ENCODE data around the gene DAB1. TPM values are rescaled to one million over a fixed set of nuclear protein-coding genes. Genes with fewer than 3 reads are reported as not detected.

DAB1 gene
- total and polyA plus RNA-seq, 12 donors: 0.04 to 2.1 (median 0.59) TPM; not detected in 2

DNA sequence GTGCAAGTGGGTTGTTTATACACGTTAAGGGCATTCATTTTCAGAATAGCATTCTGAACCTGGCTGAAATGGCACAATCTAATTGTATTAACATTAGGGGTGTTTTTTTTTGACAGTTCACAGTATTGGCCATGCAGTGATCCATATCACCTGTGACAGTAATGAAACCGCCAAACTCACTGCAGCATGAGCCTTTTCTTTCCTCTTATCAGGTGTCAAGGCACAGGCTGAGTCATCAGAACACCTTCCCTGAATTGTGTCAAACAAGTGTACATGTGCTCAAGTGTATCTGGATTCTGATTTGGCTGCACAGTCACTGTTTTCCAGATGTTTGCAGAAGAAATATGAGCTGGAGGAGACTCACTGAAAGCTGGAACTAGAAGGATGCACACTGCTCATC, 410.3 kb downstream of the DAB1 start:
- intact Hi-C loops (cut with DNase I): no loop called here
- no peak for TF ChIP-seq POLR2A (IDR thresholded peaks at IDR 0.05)
- TF ChIP-seq, protein P1, sequence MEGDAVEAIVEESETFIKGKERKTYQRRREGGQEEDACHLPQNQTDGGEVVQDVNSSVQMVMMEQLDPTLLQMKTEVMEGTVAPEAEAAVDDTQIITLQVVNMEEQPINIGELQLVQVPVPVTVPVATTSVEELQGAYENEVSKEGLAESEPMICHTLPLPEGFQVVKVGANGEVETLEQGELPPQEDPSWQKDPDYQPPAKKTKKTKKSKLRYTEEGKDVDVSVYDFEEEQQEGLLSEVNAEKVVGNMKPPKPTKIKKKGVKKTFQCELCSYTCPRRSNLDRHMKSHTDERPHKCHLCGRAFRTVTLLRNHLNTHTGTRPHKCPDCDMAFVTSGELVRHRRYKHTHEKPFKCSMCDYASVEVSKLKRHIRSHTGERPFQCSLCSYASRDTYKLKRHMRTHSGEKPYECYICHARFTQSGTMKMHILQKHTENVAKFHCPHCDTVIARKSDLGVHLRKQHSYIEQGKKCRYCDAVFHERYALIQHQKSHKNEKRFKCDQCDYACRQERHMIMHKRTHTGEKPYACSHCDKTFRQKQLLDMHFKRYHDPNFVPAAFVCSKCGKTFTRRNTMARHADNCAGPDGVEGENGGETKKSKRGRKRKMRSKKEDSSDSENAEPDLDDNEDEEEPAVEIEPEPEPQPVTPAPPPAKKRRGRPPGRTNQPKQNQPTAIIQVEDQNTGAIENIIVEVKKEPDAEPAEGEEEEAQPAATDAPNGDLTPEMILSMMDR (IDR thresholded peaks at IDR 0.05): no peak
- Histone ChIP-seq H3K27me3 (no peaks in the 10 kb centered on the region), H3K4me3 (no peak overlapping the region), H3K9me3 (replicated peaks in 1 of 3) (no peaks in the 10 kb centered on the region), H3K27ac (no peak overlapping the region), H3K4me1 (replicated peaks in 1 of 2) (no peaks in the 10 kb centered on the region), H3K36me3 (replicated peaks in 1 of 2) (no peaks in the 10 kb centered on the region)
- WGBS, 4 donors: 66 to 79% (median 67%) methylated on average over 2 of the region's 2 CpGs
- DNase-seq: no peak

DNA sequence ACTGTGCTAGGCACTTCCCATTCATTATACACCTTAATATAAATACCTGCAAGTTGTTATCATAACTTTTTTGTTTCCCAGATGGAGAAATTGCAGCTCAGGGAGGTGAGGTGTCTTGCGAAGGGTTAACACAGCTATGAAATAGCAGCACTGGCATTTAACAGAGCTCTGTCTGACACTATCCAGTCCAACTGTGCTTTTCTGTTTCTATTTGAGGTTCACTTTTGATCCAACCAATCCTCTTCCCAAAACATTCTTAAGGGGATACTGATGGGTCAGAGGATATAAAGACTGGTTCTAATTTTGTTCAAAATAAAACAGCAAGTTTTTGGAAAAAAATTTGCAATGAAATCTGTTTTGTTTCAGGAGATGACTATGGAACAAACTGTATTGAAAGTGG, 411.5 kb downstream of the DAB1 start:
- H3K27ac ChIP-seq: no peak overlapping the region
- no peaks in the 10 kb centered on the region for H3K4me1 ChIP-seq (replicated peaks in 1 of 2)
- intact Hi-C loops (cut with DNase I): no loop called here
- TF ChIP-seq, protein P1 (IDR thresholded peaks at IDR 0.05): no peak
- TF ChIP-seq POLR2A (IDR thresholded peaks at IDR 0.05): no peak
- H3K4me3 ChIP-seq: no peak overlapping the region
- H3K27me3 ChIP-seq: no peaks in the 10 kb centered on the region
- no peaks in the 10 kb centered on the region for H3K9me3 ChIP-seq (replicated peaks in 1 of 3)
- no peak for DNase-seq
- 67 to 91% (median 86%) methylated on average over 1 of the region's 1 CpG for WGBS, 4 donors
- H3K36me3 ChIP-seq (replicated peaks in 1 of 2): no peaks in the 10 kb centered on the region

DNA sequence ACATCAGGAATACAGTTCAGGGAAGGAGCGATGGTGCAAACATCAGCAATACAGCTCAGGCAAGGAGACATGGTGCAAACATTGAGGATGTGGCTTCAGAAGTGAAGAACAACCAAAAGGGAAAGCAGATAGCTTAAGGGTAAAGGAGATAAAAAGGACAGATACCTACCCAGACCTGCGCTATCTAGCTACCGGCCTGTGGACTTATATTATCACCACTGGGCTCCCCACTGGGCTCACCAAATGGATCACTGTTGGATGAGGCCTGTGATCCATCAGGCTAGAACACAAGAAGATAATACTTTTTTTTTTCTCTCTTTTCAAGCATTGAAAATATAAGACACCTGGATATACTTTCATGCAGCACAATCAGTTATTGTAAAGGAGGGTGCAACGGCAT, 413.3 kb downstream of the DAB1 start:
- no peak for TF ChIP-seq POLR2A (IDR thresholded peaks at IDR 0.05)
- TF ChIP-seq, protein P1 (IDR thresholded peaks at IDR 0.05): no peak
- no peak for DNase-seq
- Histone ChIP-seq H3K27me3 (no peaks in the 10 kb centered on the region), H3K4me3 (no peak overlapping the region), H3K36me3 (replicated peaks in 1 of 2) (no peaks in the 10 kb centered on the region), H3K4me1 (replicated peaks in 1 of 2) (no peaks in the 10 kb centered on the region), H3K9me3 (replicated peaks in 1 of 3) (no peaks in the 10 kb centered on the region), H3K27ac (no peak overlapping the region)
- intact Hi-C loops (cut with DNase I): no loop called here
- 86 to 90% (median 89%) methylated on average over 4 of the region's 4 CpGs for WGBS, 4 donors

DNA sequence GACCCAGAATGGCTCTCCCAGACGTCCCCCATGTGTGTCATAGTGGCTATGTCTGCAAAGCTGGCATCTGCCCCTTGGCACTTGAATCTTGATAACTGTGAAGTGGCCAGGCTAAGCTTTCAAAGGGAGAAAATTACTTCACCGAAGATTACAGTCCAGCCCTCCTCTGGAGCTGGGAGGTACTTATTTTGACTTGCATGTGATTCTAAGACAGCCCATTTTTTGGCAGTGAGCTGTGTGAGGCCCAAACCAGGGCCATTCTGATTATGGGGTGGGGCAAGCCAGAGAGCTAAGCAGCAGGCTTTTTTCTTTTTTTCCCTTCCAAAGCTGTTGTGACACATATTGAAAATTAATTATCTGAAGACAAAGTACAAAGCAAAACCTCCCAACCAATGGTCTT, 415.9 kb downstream of the DAB1 start:
- no peak overlapping the region for H3K27ac ChIP-seq
- H3K9me3 ChIP-seq (replicated peaks in 1 of 3): no peaks in the 10 kb centered on the region
- no peaks in the 10 kb centered on the region for H3K27me3 ChIP-seq
- intact Hi-C loops (cut with DNase I): no loop called here
- no peak overlapping the region for H3K4me3 ChIP-seq
- H3K36me3 ChIP-seq (replicated peaks in 1 of 2): no peaks in the 10 kb centered on the region
- DNase-seq: no peak
- H3K4me1 ChIP-seq (replicated peaks in 1 of 2): no peaks in the 10 kb centered on the region
- no peak for TF ChIP-seq POLR2A (IDR thresholded peaks at IDR 0.05)
- TF ChIP-seq, protein P1 (IDR thresholded peaks at IDR 0.05): no peak
- WGBS, 4 donors: 46 to 63% (median 57%) methylated on average over 2 of the region's 2 CpGs
